Measurements from ENCODE around the gene MLNR. TPM values are rescaled to one million over a fixed set of nuclear protein-coding genes. Genes with fewer than 3 reads are reported as not detected.

MLNR gene
- total RNA-seq, 2 experiments from 2014 or later, result not detected

- no peaks in the 10 kb centered on the region for H3K9me2 ChIP-seq (ENCODE audit: insufficient read depth, low read length)
- H4K20me1 ChIP-seq (ENCODE audit: insufficient read depth, low read length), result no peaks in the 10 kb centered on the region
- H3K9me3 ChIP-seq (ENCODE audit: low read length), result no peaks in the 10 kb centered on the region
- no peak overlapping the region for H3K27ac ChIP-seq (ENCODE audit: low read depth, low read length, poor library complexity, severe bottlenecking)
- TF ChIP-seq EZH2phosphoT487 (IDR thresholded peaks at IDR 0.05; ENCODE audit: borderline replicate concordance, low read depth, low read length) (no peak), CTCF (conservative IDR thresholded peaks at IDR 0.05; ENCODE audit: low read length) (no peak)
- DNase-seq (ENCODE audit: low spot score), result no peak
- CTCF ChIA-PET (ENCODE audit: unreplicated experiment), result no interaction called here
- POLR2A ChIA-PET, result interaction anchor here (0.8 kb wide), 1 partner anchor 11 kb away, joined by 3 read pairs; no protein-coding TSS in a partner anchor
- H3K79me2 ChIP-seq (ENCODE audit: insufficient read depth, low read depth, low read length), result no peaks in the 10 kb centered on the region
- no peak overlapping the region for H2AFZ ChIP-seq (ENCODE audit: low read length)
- BruUV-seq (replicated peaks), result no TSS peak
- no peaks in the 10 kb centered on the region for H3K36me3 ChIP-seq (ENCODE audit: insufficient read depth, low read length)
- no peak overlapping the region for H3K4me3 ChIP-seq (ENCODE audit: low read depth, low read length, poor library complexity, severe bottlenecking)
- intact Hi-C loops (cut with micrococcal nuclease; ENCODE audit: unreplicated experiment), result no loop called here
- H3K4me1 ChIP-seq (ENCODE audit: insufficient read depth, low read length, poor library complexity, severe bottlenecking), result peaks cover 10% of the 10 kb centered on the region
- H3K4me2 ChIP-seq (ENCODE audit: low read length), result no peak overlapping the region
These were observed 3.8 kb upstream of the MLNR start for GRCh38 chr13:49216334-49216733.

GRCh38 chr13:49217962-49218492 lies 2.1 kb upstream of the MLNR start:
- DNase-seq (ENCODE audit: low spot score), result no peak
- Histone ChIP-seq H3K4me2 (ENCODE audit: low read length) (no peak overlapping the region), H3K36me3 (ENCODE audit: insufficient read depth, low read length) (no peaks in the 10 kb centered on the region), H3K27ac (ENCODE audit: low read depth, low read length, poor library complexity, severe bottlenecking) (no peak overlapping the region), H3K4me3 (ENCODE audit: low read depth, low read length, poor library complexity, severe bottlenecking) (no peak overlapping the region), H4K20me1 (ENCODE audit: insufficient read depth, low read length) (no peaks in the 10 kb centered on the region), H3K9me3 (ENCODE audit: low read length) (no peaks in the 10 kb centered on the region), H3K4me1 (ENCODE audit: insufficient read depth, low read length, poor library complexity, severe bottlenecking) (peaks cover 10% of the 10 kb centered on the region), H3K79me2 (ENCODE audit: insufficient read depth, low read depth, low read length) (no peaks in the 10 kb centered on the region), H3K9me2 (ENCODE audit: insufficient read depth, low read length) (no peaks in the 10 kb centered on the region), H2AFZ (ENCODE audit: low read length) (no peak overlapping the region)
- POLR2A ChIA-PET, result no interaction called here
- no TSS peak for BruUV-seq (replicated peaks)
- TF ChIP-seq CTCF (conservative IDR thresholded peaks at IDR 0.05; ENCODE audit: low read length) (no peak), EZH2phosphoT487 (IDR thresholded peaks at IDR 0.05; ENCODE audit: borderline replicate concordance, low read depth, low read length) (no peak)
- intact Hi-C loops (cut with micrococcal nuclease; ENCODE audit: unreplicated experiment), result no loop called here
- CTCF ChIA-PET (ENCODE audit: unreplicated experiment), result no interaction called here

- no peaks in the 10 kb centered on the region for H3K9me2 ChIP-seq (ENCODE audit: insufficient read depth, low read length)
- no peaks in the 10 kb centered on the region for H3K79me2 ChIP-seq (ENCODE audit: insufficient read depth, low read depth, low read length)
- no TSS peak for BruUV-seq (replicated peaks)
- TF ChIP-seq EZH2phosphoT487 (IDR thresholded peaks at IDR 0.05; ENCODE audit: borderline replicate concordance, low read depth, low read length) (no peak), CTCF (conservative IDR thresholded peaks at IDR 0.05; ENCODE audit: low read length) (no peak)
- no peak overlapping the region for H3K27ac ChIP-seq (ENCODE audit: low read depth, low read length, poor library complexity, severe bottlenecking)
- no peaks in the 10 kb centered on the region for H3K9me3 ChIP-seq (ENCODE audit: low read length)
- no peak overlapping the region for H3K4me3 ChIP-seq (ENCODE audit: low read depth, low read length, poor library complexity, severe bottlenecking)
- no peaks in the 10 kb centered on the region for H3K36me3 ChIP-seq (ENCODE audit: insufficient read depth, low read length)
- ChIA-PET CTCF (ENCODE audit: unreplicated experiment) (no interaction called here), POLR2A (no interaction called here)
- no peak for DNase-seq (ENCODE audit: low spot score)
- no peaks in the 10 kb centered on the region for H4K20me1 ChIP-seq (ENCODE audit: insufficient read depth, low read length)
- intact Hi-C loops (cut with micrococcal nuclease; ENCODE audit: unreplicated experiment), result no loop called here
- H3K4me1 ChIP-seq (ENCODE audit: insufficient read depth, low read length, poor library complexity, severe bottlenecking), result peaks cover 10% of the 10 kb centered on the region
- H2AFZ ChIP-seq (ENCODE audit: low read length), result no peak overlapping the region
- no peak overlapping the region for H3K4me2 ChIP-seq (ENCODE audit: low read length)
These were observed 1.6 kb upstream of the MLNR start for GRCh38 chr13:49218493-49219051.

Measured in OCI-LY7 (cell line).